WERI-Rb-1 (cell line): Measurements from ENCODE around the gene TNFRSF6B.

Experiments
- DNase-seq: peaks from one replicate; pipeline ENCODE4 v3.0.0-alpha.2; 2020
- H3K27ac ChIP-seq: fragments of 250-450 bp; sonication (Bioruptor Pico); 2 replicates; pipeline ENCODE4 v1.5.1; 2020; ENCODE audit warnings: mild to moderate bottlenecking, moderate library complexity
- H3K27me3 ChIP-seq: fragments of 250-450 bp; sonication (Bioruptor Pico); 2 replicates; pipeline ENCODE4 v1.5.1; 2021; ENCODE audit warnings: mild to moderate bottlenecking, low read depth, moderate library complexity; ENCODE audit not compliant: insufficient read depth, severe bottlenecking
- H3K36me3 ChIP-seq: fragments of 250-450 bp; sonication (Bioruptor Pico); 2 replicates; pipeline ENCODE4 v1.5.1; 2020; ENCODE audit warnings: mild to moderate bottlenecking, moderate library complexity
- H3K4me3 ChIP-seq: 2 replicates; pipeline ENCODE4 v1.5.1; 2011; ENCODE audit warnings: low read depth, mild to moderate bottlenecking, control low read depth, low read length
- H3K9me3 ChIP-seq: fragments of 250-450 bp; sonication (Bioruptor Pico); 2 replicates; pipeline ENCODE4 v1.5.1; 2021; ENCODE audit warnings: mild to moderate bottlenecking, moderate library complexity; ENCODE audit not compliant: severe bottlenecking
- TF ChIP-seq, protein P1 (sequence below): IDR thresholded peaks from 2 replicates; pipeline ENCODE4 v1.5.1; 2011; ENCODE audit warnings: low read depth, mild to moderate bottlenecking, control low read depth, inconsistent platforms, low read length

The TNFRSF6B gene

DNA sequence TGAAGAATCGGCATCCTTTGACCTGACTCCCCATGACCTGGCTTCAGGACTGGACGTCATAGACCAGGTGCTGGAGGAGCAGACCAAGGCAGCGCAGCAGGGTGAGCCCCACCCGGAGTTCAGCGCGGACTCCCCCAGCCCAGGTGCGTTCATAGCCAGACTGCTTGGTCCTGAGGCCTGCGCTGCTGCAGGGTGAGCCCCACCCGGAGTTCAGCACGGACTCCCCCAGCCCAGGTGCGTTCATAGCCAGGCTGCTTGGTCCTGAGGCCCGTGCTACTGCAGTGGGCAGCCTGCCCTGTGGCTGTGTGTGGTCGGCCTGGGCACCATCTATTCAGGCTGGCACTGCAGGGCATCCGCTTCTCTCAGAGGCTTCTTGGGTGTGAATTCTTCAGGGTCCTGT is 22.5 kb upstream of the TNFRSF6B start:
- Histone ChIP-seq H3K4me3 (no peak overlapping the region), H3K36me3 (peaks cover 34% of the 10 kb centered on the region)
- TF ChIP-seq, protein P1, sequence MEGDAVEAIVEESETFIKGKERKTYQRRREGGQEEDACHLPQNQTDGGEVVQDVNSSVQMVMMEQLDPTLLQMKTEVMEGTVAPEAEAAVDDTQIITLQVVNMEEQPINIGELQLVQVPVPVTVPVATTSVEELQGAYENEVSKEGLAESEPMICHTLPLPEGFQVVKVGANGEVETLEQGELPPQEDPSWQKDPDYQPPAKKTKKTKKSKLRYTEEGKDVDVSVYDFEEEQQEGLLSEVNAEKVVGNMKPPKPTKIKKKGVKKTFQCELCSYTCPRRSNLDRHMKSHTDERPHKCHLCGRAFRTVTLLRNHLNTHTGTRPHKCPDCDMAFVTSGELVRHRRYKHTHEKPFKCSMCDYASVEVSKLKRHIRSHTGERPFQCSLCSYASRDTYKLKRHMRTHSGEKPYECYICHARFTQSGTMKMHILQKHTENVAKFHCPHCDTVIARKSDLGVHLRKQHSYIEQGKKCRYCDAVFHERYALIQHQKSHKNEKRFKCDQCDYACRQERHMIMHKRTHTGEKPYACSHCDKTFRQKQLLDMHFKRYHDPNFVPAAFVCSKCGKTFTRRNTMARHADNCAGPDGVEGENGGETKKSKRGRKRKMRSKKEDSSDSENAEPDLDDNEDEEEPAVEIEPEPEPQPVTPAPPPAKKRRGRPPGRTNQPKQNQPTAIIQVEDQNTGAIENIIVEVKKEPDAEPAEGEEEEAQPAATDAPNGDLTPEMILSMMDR: no peak

DNA sequence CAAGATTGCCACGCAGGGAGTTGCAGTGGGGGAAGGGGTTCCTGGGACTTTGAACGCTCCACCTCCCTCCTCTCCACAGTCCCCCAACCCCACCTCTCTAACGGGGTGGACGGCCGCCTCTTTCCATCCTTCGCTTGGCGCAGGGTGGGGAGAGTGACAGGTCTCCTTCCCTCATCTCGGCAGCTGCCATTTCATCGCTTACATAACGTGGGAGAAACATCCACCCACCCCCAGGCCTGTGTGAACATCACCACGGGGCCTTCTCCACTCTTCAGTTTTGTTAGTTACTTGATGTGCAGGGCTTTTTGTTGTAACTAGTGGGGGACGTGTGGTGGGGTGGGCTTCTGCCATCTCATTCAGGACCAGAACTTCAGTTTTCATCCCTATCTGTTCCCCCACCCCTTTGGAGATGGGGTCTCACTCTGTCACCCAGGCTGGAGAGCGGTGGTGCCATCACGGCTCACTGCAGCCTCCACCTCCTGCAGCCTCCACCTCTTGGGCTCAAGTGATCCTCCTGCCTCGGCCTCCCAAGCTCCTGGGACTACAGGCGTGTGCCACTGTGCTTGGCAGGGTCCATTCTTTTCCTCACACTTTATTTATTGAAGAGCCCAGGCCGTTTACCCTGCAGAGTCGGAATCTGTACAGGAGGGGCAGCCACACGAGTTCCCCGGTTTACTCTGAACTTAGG is 20.6 kb upstream of the TNFRSF6B start:
- Histone ChIP-seq H3K4me3 (no peak overlapping the region), H3K36me3 (peaks cover 43% of the 10 kb centered on the region)
- TF ChIP-seq, protein P1: no peak

More for the DNA sequence above, 22.5 kb upstream of the TNFRSF6B start:
- Histone ChIP-seq H3K27me3 (no peaks in the 10 kb centered on the region), H3K9me3 (no peaks in the 10 kb centered on the region), H3K27ac (no peak overlapping the region)
- DNase-seq: no peak

DNA sequence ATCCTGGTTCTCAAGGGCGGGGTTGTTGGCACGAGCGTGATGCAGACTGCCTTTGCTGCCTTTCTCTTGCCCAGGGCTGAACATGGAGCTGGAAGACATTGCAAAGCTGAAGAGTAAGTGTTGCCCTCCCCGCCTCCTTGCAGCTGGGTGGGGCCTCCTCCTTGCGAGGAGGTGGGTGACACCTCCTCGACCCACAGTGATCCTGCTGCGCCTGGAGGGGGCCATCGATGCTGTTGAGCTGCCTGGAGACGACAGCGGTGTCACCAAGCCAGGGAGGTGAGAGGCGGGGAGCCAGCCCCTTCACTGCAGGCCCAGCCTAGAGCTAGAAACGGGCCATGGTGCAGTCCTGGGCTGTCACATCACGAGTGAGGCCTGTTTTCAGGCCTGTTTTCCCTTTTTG is 18.4 kb upstream of the TNFRSF6B start:
- Histone ChIP-seq H3K9me3 (no peaks in the 10 kb centered on the region), H3K4me3 (no peak overlapping the region), H3K27me3 (no peaks in the 10 kb centered on the region), H3K36me3 (peaks cover 31% of the 10 kb centered on the region), H3K27ac (no peak overlapping the region)
- DNase-seq: no peak
- TF ChIP-seq, protein P1: no peak

More for the DNA sequence above, 20.6 kb upstream of the TNFRSF6B start:
- no peak overlapping the region for H3K27ac ChIP-seq
- no peak for DNase-seq
- no peaks in the 10 kb centered on the region for H3K27me3 ChIP-seq
- H3K9me3 ChIP-seq: no peaks in the 10 kb centered on the region

DNA sequence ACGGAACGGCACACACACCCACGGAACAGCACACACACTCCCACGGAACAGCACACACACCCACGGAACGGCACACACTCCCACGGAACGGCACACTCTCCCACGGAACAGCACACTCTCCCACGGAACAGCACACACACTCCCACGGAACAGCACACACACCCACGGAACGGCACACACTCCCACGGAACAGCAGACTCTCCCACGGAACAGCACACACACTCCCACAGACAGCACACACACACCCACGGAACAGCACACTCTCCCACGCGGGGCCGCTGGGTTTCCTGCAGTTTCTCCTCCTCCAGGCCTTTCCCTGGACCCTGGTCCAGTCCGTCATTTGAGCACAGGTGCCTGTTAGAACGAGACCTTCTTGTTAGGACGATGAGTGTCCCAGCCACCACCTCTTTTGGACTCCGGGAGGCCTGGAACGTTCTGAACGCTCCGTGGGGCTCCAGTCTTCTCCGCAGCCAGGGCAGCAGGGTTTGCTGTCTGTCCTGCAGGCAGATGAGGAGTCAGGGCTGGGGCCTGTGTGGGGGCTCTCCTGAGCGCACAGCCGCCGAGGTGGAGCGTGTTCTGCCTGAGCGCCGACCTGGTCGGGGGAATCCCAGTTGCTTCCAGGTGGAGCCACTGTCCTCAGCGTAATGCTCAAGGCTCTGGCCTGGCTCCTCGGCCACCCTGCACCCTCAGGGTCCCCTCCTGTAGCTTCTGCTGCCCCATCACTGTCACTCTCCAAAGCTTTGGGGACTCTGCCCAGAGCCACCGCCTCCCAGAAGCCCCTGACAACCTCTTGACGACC is 17.6 kb upstream of the TNFRSF6B start:
- no peak for DNase-seq
- H3K36me3 ChIP-seq: peaks cover 30% of the 10 kb centered on the region
- TF ChIP-seq, protein P1: no peak
- H3K27me3 ChIP-seq: no peaks in the 10 kb centered on the region
- no peak overlapping the region for H3K27ac ChIP-seq
- H3K9me3 ChIP-seq: no peaks in the 10 kb centered on the region
- no peak overlapping the region for H3K4me3 ChIP-seq

DNA sequence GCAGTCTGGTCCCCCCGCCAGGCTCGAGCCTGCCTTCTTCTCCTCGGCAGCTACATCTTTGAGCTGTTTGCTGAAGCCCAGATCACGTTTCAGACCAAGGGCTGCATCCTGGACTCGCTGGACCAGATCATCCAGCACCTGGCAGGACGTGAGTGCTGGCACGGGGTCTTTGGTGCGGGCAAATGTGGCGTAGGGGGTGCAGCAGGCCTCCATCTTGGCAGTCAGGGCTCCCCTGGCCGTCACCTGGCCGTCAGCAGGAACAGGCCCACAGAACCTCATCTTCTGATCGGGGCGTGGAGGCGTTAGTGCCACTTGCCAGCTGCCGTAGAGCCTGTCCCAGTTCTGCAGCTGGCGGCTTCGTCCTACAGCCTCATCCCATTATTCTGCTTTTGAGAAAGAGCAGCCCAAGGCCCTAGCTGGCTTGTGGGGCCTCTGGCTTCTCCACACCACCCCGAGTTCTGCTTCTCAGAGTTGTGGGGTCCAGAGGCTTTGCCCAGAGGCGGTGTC is 16.6 kb upstream of the TNFRSF6B start:
- Histone ChIP-seq H3K36me3 (peaks cover 28% of the 10 kb centered on the region), H3K27me3 (no peaks in the 10 kb centered on the region), H3K27ac (no peak overlapping the region), H3K4me3 (no peak overlapping the region), H3K9me3 (no peaks in the 10 kb centered on the region)
- TF ChIP-seq, protein P1: no peak
- no peak for DNase-seq
